Activated CD4-positive, alpha-beta memory T cell treated with anti-CD3 and anti-CD28 coated beads for 36 hours (primary cell): ENCODE data around the gene SPIB. TPM values are rescaled to one million over a fixed set of nuclear protein-coding genes. Genes with fewer than 3 reads are reported as not detected.
"Not testable (repeated sequence)": the region's sequence is repeated elsewhere in the genome, so short reads cannot be mapped to it uniquely, and the experiment has no call there.

Source experiments
- CTCF ChIA-PET: fragments of 350-600 bp; sonication (Branson Sonifier 250); formaldehyde crosslinking; loops from one replicate; lab custom pipeline; 2021; ENCODE audit warnings: antibody characterized with exemption, inconsistent platforms; lab: Charles Lee
- POLR2A ChIA-PET: fragments of 350-600 bp; sonication (Branson Sonifier 250); formaldehyde crosslinking; loops from one replicate; lab custom pipeline; 2021; ENCODE audit warnings: antibody characterized with exemption; lab: Charles Lee
- DNase-seq: peaks from one replicate; pipeline ENCODE4 v3.0.0-alpha.2; 2020
- H3K27ac Mint-ChIP-seq: one replicate; pipeline ENCODE4 v1.8.0; 2021; ENCODE audit warnings: mixed read lengths
- H3K27me3 Mint-ChIP-seq: one replicate; pipeline ENCODE4 v1.8.0; 2021; ENCODE audit warnings: mixed read lengths
- H3K36me3 Mint-ChIP-seq: one replicate; pipeline ENCODE4 v1.8.0; 2021; ENCODE audit warnings: mixed read lengths
- H3K4me1 Mint-ChIP-seq: one replicate; pipeline ENCODE4 v1.8.0; 2021; ENCODE audit warnings: low read depth, mixed read lengths
- H3K4me3 Mint-ChIP-seq: one replicate; pipeline ENCODE4 v1.8.0; 2021; ENCODE audit warnings: mild to moderate bottlenecking, mixed read lengths
- H3K9me3 Mint-ChIP-seq: one replicate; pipeline ENCODE4 v1.8.0; 2021; ENCODE audit warnings: mixed read lengths
- intact Hi-C: fragments of 100-400 bp; cut with micrococcal nuclease; formaldehyde crosslinking; loops from one replicate; pipeline ENCODE4 v1.15.1; 2023
- total RNA-seq, 2 experiments: library from RNA; stranded (reverse); gene quantifications; one replicate each; pipeline ENCODE4 v1.2.3, GENCODE V29; 2021

Gene SPIB
- total RNA-seq, 2 experiments from 2014 or later = 0.45 to 0.80 TPM

DNA sequence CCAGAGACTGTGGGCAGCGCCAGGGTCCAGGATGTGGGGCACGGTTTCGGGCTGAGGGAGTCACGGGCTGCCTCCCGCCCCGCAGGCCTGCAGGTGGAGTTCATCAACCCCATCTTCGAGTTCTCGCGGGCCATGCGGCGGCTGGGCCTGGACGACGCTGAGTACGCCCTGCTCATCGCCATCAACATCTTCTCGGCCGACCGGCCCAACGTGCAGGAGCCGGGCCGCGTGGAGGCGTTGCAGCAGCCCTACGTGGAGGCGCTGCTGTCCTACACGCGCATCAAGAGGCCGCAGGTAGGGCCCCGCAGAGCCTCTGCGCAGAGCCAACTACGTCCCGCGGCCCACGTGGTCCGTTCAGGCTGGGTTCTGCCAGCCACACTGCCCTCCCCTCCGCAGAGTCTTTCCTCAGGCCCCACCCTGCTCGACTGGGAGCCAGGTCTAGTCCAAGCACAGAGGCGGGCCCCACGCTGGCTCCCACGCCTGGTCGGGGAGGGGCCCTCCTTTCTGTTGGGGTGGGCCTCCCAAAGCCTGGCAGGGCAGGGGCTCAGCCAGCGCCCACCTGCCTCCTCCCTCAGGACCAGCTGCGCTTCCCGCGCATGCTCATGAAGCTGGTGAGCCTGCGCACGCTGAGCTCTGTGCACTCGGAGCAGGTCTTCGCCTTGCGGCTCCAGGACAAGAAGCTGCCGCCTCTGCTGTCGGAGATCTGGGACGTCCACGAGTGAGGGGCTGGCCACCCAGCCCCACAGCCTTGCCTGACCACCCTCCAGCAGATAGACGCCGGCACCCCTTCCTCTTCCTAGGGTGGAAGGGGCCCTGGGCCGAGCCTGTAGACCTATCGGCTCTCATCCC, 36.6 kb upstream of the SPIB start:
- Mint-ChIP-seq H3K36me3 (peaks cover 38% of the 10 kb centered on the region), H3K27ac (no peak overlapping the region), H3K4me3 (no peak overlapping the region), H3K4me1 (peaks cover 35% of the 10 kb centered on the region), H3K27me3 (no peaks in the 10 kb centered on the region), H3K9me3 (no peaks in the 10 kb centered on the region)
- ChIA-PET POLR2A (interaction anchor here (0.5 kb wide), 1 partner anchor 22 kb away, joined by 3 read pairs; no protein-coding TSS in a partner anchor), CTCF (interaction anchor here (0.5 kb wide), 1 partner anchor 13 kb away, joined by 3 read pairs; no protein-coding TSS in a partner anchor)
- no peak for DNase-seq
- intact Hi-C loops = loop anchor here (5.0 kb wide), 1 partner anchor 435 kb away; no protein-coding TSS in a partner anchor

DNA sequence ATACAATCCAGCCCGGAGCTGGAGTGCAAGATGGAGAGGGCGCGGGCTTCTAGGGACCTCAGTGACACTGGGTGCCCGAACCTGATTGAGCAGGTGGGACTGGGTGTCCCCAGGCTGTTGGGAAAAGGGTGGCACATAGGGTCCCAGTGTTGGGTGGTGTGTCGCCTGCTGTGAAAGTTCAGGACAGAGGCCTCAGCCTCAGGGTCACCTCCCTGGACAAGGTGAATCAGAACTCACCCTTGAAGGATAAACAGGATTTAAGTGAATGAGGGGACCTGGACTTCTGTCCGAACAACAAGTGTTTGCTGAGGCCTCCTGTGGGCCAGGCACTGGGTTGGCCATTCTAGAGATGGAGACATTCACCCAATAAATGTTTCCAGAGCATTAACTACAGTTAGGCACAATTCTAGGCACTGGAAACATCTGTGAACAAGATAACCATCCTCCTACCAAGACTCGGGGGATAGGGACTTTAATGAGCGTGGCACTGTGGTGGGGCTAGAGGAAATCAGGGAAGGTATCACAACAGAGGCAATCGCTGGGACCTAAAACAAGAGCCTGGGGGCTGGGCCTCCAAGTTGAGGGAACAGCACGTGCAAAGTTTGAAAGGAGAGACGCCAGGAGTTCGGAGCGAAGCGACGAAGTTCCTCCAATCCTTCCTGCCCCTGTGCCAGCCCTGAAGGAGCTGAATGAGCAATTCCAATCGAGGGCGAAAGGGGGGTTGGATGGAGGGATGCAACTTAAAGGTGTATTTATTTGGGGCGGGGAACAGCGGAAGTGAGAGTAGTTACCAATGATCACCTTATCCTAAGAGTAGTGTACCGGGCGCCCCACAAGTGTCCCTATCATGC, 35.5 kb upstream of the SPIB start:
- DNase-seq = no peak
- H3K36me3 Mint-ChIP-seq = peaks cover 39% of the 10 kb centered on the region
- intact Hi-C loops = loop anchor here (5.0 kb wide), 1 partner anchor 434 kb away; no protein-coding TSS in a partner anchor
- H3K27me3 Mint-ChIP-seq = no peaks in the 10 kb centered on the region
- H3K27ac Mint-ChIP-seq = peak overlapping the region; percentile 95
- peaks cover 33% of the 10 kb centered on the region for H3K4me1 Mint-ChIP-seq
- POLR2A ChIA-PET = interaction anchor here (0.9 to 2.0 kb wide), 6 partner anchors 9 to 58 kb away, joined by 3 to 12 read pairs (median 4); no protein-coding TSS in a partner anchor
- CTCF ChIA-PET = interaction anchor here (1.4 to 2.5 kb wide), 4 partner anchors 14 to 154 kb away, joined by 3 to 13 read pairs (median 8); no protein-coding TSS in a partner anchor
- peak overlapping the region; percentile 98 for H3K4me3 Mint-ChIP-seq
- H3K9me3 Mint-ChIP-seq = no peaks in the 10 kb centered on the region

DNA sequence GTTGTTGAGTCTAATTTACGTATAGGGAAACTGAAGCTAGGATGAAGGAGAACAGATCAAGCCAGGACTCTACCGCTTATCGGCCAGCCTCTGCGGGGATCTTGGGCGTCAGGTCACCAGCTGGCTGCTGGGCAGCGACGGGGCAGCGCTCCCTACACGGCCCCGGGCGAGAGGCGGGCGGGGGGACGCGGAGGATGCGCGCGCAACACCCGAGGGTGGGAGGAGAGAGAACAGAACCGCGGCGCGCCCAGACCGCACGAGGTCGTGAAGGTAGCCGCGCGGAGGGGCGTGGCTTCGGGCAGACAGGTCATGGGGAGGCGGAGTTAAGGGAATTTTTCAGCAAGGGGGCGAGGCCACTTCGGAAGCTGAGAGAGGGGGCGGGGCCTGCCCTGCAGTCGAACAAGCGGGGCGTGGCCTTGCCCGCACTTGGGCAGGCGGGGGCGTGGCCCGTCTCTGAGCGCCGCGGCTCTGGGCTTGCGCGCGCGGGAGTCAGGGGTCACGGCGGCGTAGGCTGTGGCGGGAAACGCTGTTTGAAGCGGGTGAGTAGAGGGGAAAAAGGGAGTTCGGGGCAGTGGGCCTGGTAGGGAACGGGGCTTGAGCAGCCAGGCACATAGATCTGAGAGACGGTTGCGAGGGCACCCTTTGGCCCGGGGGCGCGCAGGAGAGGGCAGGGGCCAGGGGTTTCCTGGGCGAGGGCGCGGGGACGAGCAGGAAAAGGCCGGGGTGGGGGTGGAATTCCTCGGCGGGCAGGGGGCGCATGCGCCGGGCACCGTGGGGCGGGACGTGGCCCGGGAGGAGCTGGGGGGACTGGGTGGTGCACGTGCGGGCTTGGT, 34.7 kb upstream of the SPIB start, which contains the start of gene POLD1:
TSS of gene POLD1 (plus strand) at position 496 of the 833 bp plus-strand sequence. CDS start 14,505 bp downstream, outside the sequence.
- H3K27me3 Mint-ChIP-seq = no peaks in the 10 kb centered on the region
- peaks cover 33% of the 10 kb centered on the region for H3K4me1 Mint-ChIP-seq
- POLR2A ChIA-PET = interaction anchor here (0.9 to 2.0 kb wide), 7 partner anchors 10 to 59 kb away, joined by 3 to 12 read pairs (median 4); no protein-coding TSS in a partner anchor
- peaks cover 36% of the 10 kb centered on the region for H3K36me3 Mint-ChIP-seq
- H3K27ac Mint-ChIP-seq = peak within 1 kb of the TSS; percentile 95
- H3K4me3 Mint-ChIP-seq = peak within 1 kb of the TSS; percentile 98
- CTCF ChIA-PET = interaction anchor here (0.6 to 2.5 kb wide), 7 partner anchors 9 to 1319 kb away, joined by 3 to 13 read pairs (median 6); no protein-coding TSS in a partner anchor
- peak; percentile 99 for DNase-seq
- H3K9me3 Mint-ChIP-seq = no peaks in the 10 kb centered on the region
- intact Hi-C loops = loop anchor here (1.0 to 5.0 kb wide), 4 partner anchors 8 to 433 kb away; partner anchors contain the start of gene NR1H2

DNA sequence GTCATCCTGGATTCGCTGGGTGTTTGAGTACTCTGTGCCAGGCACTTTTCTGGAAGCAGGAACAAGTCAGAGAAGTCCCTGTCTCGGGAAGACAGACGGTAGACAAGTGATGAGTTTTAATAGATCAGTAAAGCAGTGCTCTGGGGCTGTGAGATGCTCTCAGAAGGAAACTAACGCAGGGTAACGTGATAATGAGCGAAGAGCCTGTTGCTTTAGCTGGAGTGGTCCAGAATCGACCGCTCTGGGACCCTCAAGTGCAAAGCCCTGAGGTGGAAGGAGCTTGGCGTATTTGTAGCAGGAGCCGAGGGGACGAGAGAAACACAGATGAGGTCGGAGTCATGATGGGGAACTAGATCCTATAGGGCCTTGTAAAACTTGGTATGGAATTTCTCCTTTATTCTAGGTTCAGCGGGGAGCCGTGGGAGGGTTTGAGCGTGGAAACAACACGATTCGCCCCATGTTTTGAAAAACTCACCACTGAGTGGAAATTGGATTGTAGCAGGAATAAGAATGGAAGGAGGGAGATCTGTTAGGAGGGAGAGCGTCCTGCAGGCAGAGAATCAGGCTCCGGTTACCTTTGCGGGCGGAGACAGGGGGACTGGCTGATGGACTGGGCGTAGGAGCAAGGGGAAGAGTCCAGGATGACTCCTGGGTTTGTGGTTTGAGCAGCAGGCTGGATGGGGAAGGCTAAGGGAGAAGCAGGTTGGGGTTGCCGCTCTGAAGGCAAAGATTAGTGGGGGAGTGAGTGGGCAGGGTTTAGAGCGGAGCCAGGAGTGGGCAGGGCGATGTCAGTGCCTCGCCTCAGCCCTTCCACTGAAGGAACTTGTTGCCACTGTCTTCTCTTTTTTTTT, 33.8 kb upstream of the SPIB start:
- no peaks in the 10 kb centered on the region for H3K9me3 Mint-ChIP-seq
- peaks cover 28% of the 10 kb centered on the region for H3K36me3 Mint-ChIP-seq
- POLR2A ChIA-PET = interaction anchor here (0.6 to 2.0 kb wide), 7 partner anchors 10 to 60 kb away, joined by 3 to 12 read pairs (median 4); no protein-coding TSS in a partner anchor
- no peaks in the 10 kb centered on the region for H3K27me3 Mint-ChIP-seq
- H3K27ac Mint-ChIP-seq = peak overlapping the region; percentile 95
- no peak for DNase-seq
- CTCF ChIA-PET = interaction anchor here (0.6 to 2.5 kb wide), 7 partner anchors 10 to 1318 kb away, joined by 3 to 13 read pairs (median 6); no protein-coding TSS in a partner anchor
- H3K4me3 Mint-ChIP-seq = peak overlapping the region; percentile 98
- H3K4me1 Mint-ChIP-seq = peaks cover 30% of the 10 kb centered on the region
- intact Hi-C loops = loop anchor here (1.0 to 5.0 kb wide), 4 partner anchors 9 to 432 kb away; partner anchors contain the start of gene NR1H2

DNA sequence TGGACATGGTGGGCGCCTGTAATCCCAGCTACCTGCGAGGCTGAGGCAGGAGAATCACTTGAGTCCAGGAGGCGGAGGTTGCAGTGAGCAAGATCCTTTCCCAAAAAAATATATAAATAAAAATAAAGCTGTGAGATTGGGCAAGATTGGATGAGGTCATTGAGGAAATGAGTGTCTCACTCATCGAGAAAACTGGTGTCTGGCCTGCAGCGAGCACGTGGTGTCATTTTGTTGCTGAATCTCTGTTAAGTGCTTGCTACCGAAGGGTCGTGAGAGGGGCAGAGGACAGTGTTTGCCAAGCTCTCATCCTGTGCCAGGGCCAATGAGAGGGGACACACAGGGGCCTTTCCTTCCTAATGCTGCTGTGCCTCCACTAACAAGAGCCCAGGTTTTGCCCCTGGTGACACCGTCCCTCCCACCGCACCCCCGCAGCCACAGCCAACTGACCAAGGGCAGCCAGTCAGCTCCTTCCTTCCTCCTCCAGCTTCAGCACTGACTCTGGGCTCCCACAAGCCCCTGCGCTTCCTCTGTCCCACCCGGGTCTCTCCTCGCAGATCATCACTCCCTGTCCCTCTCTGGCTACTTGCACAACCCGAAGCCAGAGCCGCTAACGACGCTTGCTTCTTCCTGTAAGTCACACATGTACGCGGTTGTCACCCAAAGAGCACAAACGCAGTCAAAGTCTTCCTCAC, 31.4 kb upstream of the SPIB start:
- Mint-ChIP-seq H3K4me3 (no peak overlapping the region), H3K36me3 (peaks cover 31% of the 10 kb centered on the region), H3K9me3 (no peaks in the 10 kb centered on the region), H3K4me1 (peaks cover 29% of the 10 kb centered on the region), H3K27ac (no peak overlapping the region), H3K27me3 (no peaks in the 10 kb centered on the region)
- intact Hi-C loops = no loop called here
- POLR2A ChIA-PET = interaction anchor here (0.9 kb wide), 1 partner anchor 19 kb away, joined by 3 read pairs; no protein-coding TSS in a partner anchor
- no peak for DNase-seq
- CTCF ChIA-PET = interaction anchor here (1.7 kb wide), 1 partner anchor 30 kb away, joined by 5 read pairs; no protein-coding TSS in a partner anchor

DNA sequence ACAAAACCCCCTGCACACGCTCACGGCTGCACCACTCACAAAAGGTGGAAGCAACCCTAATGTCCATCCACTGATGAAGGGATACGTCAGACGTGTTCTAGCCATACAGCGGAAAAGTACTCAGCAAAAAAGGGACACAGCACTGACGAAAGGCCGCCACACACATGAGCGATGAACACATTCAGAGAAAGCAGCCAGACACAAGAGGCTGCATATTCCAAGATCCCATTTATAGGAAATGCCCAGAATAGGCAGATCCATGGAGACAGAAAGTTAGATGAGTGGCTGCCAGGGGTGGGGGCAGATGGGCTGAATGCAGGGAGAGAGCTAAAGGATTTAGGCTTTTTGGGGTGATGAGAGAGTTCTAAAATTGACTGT, 30.9 kb upstream of the SPIB start:
- intact Hi-C loops = no loop called here
- Mint-ChIP-seq H3K27me3 (no peaks in the 10 kb centered on the region), H3K9me3 (no peaks in the 10 kb centered on the region), H3K36me3 (peaks cover 35% of the 10 kb centered on the region), H3K4me3 (no peak overlapping the region), H3K4me1 (peaks cover 29% of the 10 kb centered on the region), H3K27ac (no peak overlapping the region)
- POLR2A ChIA-PET = no interaction called here
- no peak for DNase-seq
- CTCF ChIA-PET = interaction anchor here (1.7 kb wide), 1 partner anchor 31 kb away, joined by 5 read pairs; no protein-coding TSS in a partner anchor

DNA sequence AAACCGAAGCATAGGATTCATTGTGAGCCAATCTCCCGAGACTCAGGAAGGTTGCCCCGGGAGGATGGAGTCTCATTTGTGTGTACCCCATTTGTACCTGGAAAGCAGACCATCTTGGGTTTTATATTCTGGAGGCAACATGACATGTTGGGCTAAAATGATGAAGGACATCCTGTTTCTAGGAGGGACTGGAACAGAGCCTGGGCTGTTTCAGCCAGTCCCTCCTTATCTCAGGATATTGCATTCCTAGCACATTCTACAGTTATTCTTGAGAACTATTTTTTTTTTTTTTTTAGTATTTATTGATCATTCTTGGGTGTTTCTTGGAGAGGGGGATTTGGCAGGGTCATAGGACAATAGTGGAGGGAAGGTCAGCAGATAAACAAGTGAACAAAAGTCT, 28.4 kb upstream of the SPIB start:
- H3K27ac Mint-ChIP-seq, H3K9me3 Mint-ChIP-seq, CTCF ChIA-PET, intact Hi-C loops, H3K4me3 Mint-ChIP-seq, H3K27me3 Mint-ChIP-seq, H3K4me1 Mint-ChIP-seq, DNase-seq: not testable (repeated sequence)
- POLR2A ChIA-PET = interaction anchor here (0.6 kb wide), 1 partner anchor 42 kb away, joined by 3 read pairs; no protein-coding TSS in a partner anchor
- H3K36me3 Mint-ChIP-seq = peaks cover 35% of the 10 kb centered on the region

DNA sequence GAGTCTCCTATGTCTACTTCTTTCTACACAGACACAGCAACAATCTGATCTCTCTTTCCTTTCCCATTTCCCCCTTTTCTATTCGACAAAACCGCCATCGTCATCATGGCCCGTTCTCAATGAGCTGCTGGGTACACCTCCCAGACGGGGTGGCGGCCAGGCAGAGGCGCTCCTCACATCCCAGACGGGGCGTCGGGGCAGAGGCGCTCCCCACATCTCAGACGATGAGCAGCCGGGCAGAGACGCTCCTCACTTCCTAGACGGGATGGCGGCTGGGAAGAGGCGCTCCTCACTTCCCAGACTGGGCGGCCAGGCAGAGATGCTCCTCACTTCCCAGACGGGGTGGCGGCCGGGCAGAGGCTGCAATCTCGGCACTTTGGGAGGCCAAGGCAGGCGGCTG, 27.8 kb upstream of the SPIB start:
- H3K4me3 Mint-ChIP-seq, CTCF ChIA-PET, DNase-seq, H3K27me3 Mint-ChIP-seq, H3K4me1 Mint-ChIP-seq, intact Hi-C loops, H3K27ac Mint-ChIP-seq, H3K9me3 Mint-ChIP-seq, POLR2A ChIA-PET: not testable (repeated sequence)
- peaks cover 35% of the 10 kb centered on the region for H3K36me3 Mint-ChIP-seq

DNA sequence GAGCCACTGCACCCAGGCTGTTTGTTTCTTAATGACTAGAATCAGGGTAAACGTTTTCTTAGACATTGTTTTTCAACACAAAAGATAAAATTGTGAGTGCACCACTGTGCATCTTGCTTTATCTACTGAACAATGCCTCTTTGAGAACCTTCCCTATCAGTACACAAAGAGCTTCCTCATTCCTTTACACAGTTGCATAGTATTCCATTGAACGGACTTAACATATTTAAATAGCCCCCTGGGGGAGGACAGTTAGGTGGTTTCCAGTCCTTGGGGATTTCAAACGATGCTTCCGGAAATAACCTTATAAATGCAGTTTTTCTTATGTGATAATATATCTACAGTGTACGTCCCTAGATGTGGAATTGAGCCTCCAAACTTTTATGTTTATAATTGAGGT, 26.0 kb upstream of the SPIB start:
- Mint-ChIP-seq H3K27ac (no peak overlapping the region), H3K9me3 (no peaks in the 10 kb centered on the region), H3K4me3 (no peak overlapping the region), H3K36me3 (peaks cover 30% of the 10 kb centered on the region), H3K4me1 (peaks cover under 1% of the 10 kb centered on the region), H3K27me3 (no peaks in the 10 kb centered on the region)
- intact Hi-C loops = no loop called here
- DNase-seq = no peak
- ChIA-PET CTCF (no interaction called here), POLR2A (no interaction called here)

DNA sequence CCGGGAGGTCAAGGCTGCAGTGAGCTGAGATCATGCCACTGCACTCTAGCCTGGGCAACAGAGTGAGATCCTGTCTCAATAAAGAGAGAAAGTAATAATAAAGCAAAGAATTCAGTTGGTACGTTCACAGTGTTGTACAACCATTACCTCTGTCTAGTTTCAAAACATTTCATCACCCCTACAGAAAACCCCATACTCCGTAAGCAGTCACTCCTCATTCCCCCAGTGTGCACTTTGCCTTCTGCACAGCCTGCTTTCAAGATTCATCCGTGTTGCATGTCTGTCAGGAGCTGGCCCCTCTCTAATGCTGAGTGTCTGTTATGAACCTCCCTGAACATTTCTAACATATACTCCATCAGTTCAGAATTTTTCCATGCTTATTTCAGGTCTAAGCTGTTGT, 25.1 kb upstream of the SPIB start:
- intact Hi-C loops = no loop called here
- Mint-ChIP-seq H3K36me3 (peaks cover 31% of the 10 kb centered on the region), H3K27me3 (no peaks in the 10 kb centered on the region), H3K9me3 (no peaks in the 10 kb centered on the region), H3K4me3 (no peak overlapping the region), H3K27ac (no peak overlapping the region), H3K4me1 (no peaks in the 10 kb centered on the region)
- CTCF ChIA-PET = no interaction called here
- POLR2A ChIA-PET = no interaction called here
- DNase-seq = no peak
